Kidney (tissue), 14 donors: ENCODE data around the gene HDAC2. TPM values are rescaled to one million over a fixed set of nuclear protein-coding genes. Genes with fewer than 3 reads are reported as not detected.

Experiments used
- DNase-seq, 5 donors: peaks; one replicate each; pipeline ENCODE4 v3.0.0-alpha.2; 2013 to 2020
- FAIRE-seq: peaks from 2 replicates; lab custom pipeline; 2012; peaks lifted over from hg19 to GRCh38; lab: Jason Lieb, UNC
- H3K27ac ChIP-seq, 2 donors: one replicate each; pipeline ENCODE4 v1.7.0; 2013; ENCODE audit warnings: low read depth in 2 of 2, low read length in 2 of 2, inconsistent platforms in 1 of 2
- H3K27me3 ChIP-seq: one replicate; pipeline ENCODE4 v1.7.1; 2013; ENCODE audit warnings: low read length, inconsistent platforms; ENCODE audit not compliant: control insufficient read depth, insufficient read depth
- H3K36me3 ChIP-seq, 3 donors: one replicate each; pipeline versions ENCODE4 v1.7.0 to v1.7.1; 2013; ENCODE audit warnings: low read length in 3 of 3, control low read depth in 1 of 3, inconsistent platforms in 1 of 3; ENCODE audit not compliant: insufficient read depth in 3 of 3, control insufficient read depth in 2 of 3
- H3K4me1 ChIP-seq, 3 donors: one replicate each; pipeline versions ENCODE4 v1.7.0 to v1.7.1; 2013; ENCODE audit warnings: low read length in 3 of 3, inconsistent platforms in 1 of 3, low read depth in 1 of 3; ENCODE audit not compliant: control insufficient read depth in 2 of 3, insufficient read depth in 2 of 3
- H3K4me3 ChIP-seq, 3 donors: one replicate each; pipeline versions ENCODE4 v1.7.0 to v1.8.1; 2013; ENCODE audit warnings: low read length in 3 of 3, control low read depth in 1 of 3, inconsistent platforms in 1 of 3
- H3K9ac ChIP-seq, 3 donors: one replicate each; pipeline versions ENCODE4 v1.7.0 to v1.7.1; 2013; ENCODE audit warnings: low read length in 3 of 3, control low read depth in 1 of 3, inconsistent platforms in 1 of 3
- H3K9me3 ChIP-seq, 3 donors: one replicate each; pipeline versions ENCODE4 v1.7.0 to v1.7.1; 2013; ENCODE audit warnings: low read length in 3 of 3, control low read depth in 1 of 3, inconsistent platforms in 1 of 3; ENCODE audit not compliant: control insufficient read depth in 2 of 3, insufficient read depth in 1 of 3
- CTCF ChIP-seq: IDR thresholded peaks from 3 replicates; pipeline ENCODE4 v1.5.1; 2012; ENCODE audit warnings: mild to moderate bottlenecking, moderate library complexity, borderline replicate concordance; ENCODE audit not compliant: insufficient read depth; ENCODE audit errors: extremely low read depth
- intact Hi-C: fragments of 100-400 bp; cut with DNase I; formaldehyde crosslinking; loops from one replicate; pipeline ENCODE4 v1.11.1; 2022
- polyA plus RNA-seq: library from polyadenylated mRNA; stranded (reverse); fragments of 350-450 nt; fragmentation: Illumina TruSeq; extraction: RNeasy Lipid Tissue Mini Kit (QIAGEN cat#74804); gene quantifications from one replicate; pipeline ENCODE4 v1.2.3, GENCODE V29; 2014; ENCODE audit warnings: low read depth, low replicate concordance; ENCODE audit not compliant: insufficient read depth
- total RNA-seq: library from RNA; stranded (reverse); fragmentation: NEBNext Ultra II Directional; extraction: Animal tissue kit (Norgen Biotek cat#: 25700); gene quantifications from one replicate; pipeline ENCODE4 v1.2.1, GENCODE V29; 2021
- donor health status: control.
- donor health status: control.
- donor health status: control.
- donor health status: control.
- donor health status: control.
- donor health status: DM: yes; HTN: yes; CAD: no.
- donor health status: Normal renal cell carcinoma (clear cell type).

Gene HDAC2
- total and polyA plus RNA-seq, 2 donors from 2014 or later = 51.9 to 59.1 TPM

GRCh38 chr6:113908801-113909200, 62.1 kb downstream of the HDAC2 start:
- no peak for FAIRE-seq

GRCh38 chr6:113907102-113907815, 63.7 kb downstream of the HDAC2 start:
- Histone ChIP-seq H3K27me3 (no peaks in the 10 kb centered on the region), H3K36me3 (no peaks in the 10 kb centered on the region), H3K27ac (no peak overlapping the region), H3K9me3 (no peaks in the 10 kb centered on the region), H3K9ac (no peak overlapping the region), H3K4me3 (no peak overlapping the region), H3K4me1 (peaks cover 0 to 2% (median 0%) of the 10 kb centered on the region in 3 donors)
- no peak for TF ChIP-seq CTCF
- intact Hi-C loops = no loop called here
- peak in 1 of 5 donors; percentile 39 for DNase-seq
- no peak for FAIRE-seq

More at GRCh38 chr6:113908801-113909200, 62.1 kb downstream of the HDAC2 start:
- Histone ChIP-seq H3K9me3 (no peaks in the 10 kb centered on the region), H3K4me1 (peaks cover 0 to 2% (median 0%) of the 10 kb centered on the region in 3 donors), H3K27me3 (no peaks in the 10 kb centered on the region), H3K9ac (no peak overlapping the region), H3K4me3 (no peak overlapping the region), H3K36me3 (no peaks in the 10 kb centered on the region), H3K27ac (no peak overlapping the region)
- intact Hi-C loops = no loop called here
- TF ChIP-seq CTCF = no peak
- no peak for DNase-seq

- no peak for TF ChIP-seq CTCF
- H3K27ac ChIP-seq = peak overlapping the region; percentile 29 to 38
- no peak overlapping the region for H3K9ac ChIP-seq
- DNase-seq (peak; percentile 65 to 87 (median 70)), FAIRE-seq (no peak)
- no peaks in the 10 kb centered on the region for H3K9me3 ChIP-seq
- intact Hi-C loops = no loop called here
- no peaks in the 10 kb centered on the region for H3K27me3 ChIP-seq
- H3K4me3 ChIP-seq = no peak overlapping the region
- H3K4me1 ChIP-seq = peaks cover 0 to 2% (median 0%) of the 10 kb centered on the region in 3 donors
- H3K36me3 ChIP-seq = no peaks in the 10 kb centered on the region
These were observed 67.2 kb downstream of the HDAC2 start for GRCh38 chr6:113903666-113904330.
